Epidermal melanocyte (primary cell): ENCODE data around the gene ZNF181.
"Not testable (repeated sequence)": the region's sequence is repeated elsewhere in the genome, so short reads cannot be mapped to it uniquely, and the experiment has no call there.

Experiments
- DNase-seq: peaks from one replicate; pipeline ENCODE4 v3.0.0; 2011; ENCODE audit warnings: low spot score; ENCODE audit not compliant: insufficient read length

The ZNF181 gene

DNA sequence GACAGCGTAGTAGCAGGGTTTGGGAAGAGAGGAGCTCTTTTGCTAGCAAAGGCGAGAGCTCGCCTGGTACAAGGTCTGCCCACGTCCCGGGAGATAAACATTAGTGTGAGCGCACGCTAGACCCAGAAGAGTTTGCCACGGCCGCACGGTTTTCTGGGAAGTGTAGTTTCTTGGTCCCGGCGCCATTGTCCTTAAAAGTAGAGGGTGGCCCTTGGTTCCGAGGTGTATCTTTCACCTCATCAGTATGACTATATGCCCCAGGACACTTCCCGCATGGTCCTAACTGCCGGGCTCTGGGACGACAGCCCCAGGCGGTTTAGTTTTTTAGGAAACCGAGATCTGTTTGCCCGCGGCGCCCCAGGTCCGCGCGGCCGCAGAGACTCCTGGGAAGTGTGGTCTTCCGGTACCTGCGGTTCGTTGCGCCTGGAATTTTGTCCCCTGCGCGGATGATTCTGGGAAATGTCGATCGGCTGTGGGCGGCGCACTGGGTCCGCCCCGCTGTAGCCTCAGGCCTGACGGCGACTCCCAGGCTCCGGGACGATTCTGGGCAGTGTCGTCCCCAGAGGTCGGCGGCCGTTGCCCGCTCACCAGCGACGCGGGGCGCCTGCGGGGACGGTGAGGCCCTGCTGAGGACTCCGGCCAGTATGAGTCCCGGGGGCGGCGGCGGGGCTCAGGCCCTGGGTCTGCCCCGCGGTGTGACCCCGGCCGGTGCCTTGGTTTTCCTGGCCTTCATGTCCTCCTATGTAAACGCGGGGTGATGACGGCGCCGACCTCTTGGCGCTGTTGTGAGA, at the start of gene ZNF181:
ZNF181 (plus strand) TSS at position 498 of the 791 bp plus-strand sequence. CDS start 795 bp downstream, outside the sequence.
- DNase-seq, result peak; percentile 81

DNA sequence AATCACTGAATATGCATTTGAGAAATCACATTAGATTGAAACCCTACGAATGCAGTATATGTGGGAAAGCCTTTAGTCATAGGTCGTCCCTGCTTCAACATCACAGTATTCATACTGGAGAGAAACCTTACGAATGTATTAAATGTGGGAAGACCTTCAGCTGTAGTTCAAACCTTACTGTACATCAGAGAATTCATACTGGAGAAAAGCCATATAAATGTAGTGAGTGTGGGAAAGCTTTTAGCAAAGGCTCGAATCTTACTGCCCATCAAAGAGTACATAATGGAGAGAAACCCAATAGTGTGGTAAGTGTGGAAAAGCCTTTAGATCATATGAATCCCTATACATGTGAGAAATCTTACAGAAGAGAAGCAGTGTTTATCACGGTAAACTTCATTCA, 48.8 kb upstream of the ZNF181 start:
- DNase-seq, result not testable (repeated sequence)

DNA sequence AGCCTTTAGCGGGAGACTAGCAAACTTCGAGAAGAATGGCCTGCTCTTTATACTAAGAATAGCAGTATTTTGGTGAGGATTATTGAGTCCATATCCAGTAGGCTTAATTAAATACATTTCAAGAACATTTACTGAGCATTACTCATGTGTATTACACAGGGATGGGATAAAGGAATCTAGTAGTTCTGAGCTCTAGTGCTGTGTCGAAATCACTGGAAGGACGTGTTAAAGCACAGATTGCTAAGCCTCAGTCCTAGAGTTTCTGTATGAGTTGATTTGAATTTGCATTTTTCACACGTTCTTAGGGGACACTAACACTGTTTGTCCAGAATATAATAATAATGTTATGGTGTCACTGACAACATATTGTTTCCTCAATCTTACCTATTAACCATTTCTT, 47.6 kb upstream of the ZNF181 start:
- no peak for DNase-seq

DNA sequence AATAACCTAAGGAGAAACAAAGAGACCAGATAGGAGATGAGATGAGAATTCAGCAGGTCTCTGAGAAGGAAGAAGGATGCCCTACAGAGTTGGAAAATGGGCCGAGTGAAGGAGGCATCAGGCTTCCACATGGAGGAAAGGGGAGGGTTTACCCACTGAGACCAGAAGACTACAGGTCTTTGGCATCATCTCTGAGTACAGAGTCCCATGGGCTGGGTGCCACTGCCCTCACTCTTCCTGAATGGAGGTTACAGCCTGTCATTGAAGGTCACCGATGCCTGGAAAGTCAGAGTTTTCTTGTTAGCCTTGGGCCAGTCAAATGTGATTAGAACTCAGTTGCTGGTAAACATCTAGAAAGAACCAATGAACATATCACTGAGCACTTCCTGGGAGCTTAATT, 46.7 kb upstream of the ZNF181 start:
- DNase-seq, result no peak

DNA sequence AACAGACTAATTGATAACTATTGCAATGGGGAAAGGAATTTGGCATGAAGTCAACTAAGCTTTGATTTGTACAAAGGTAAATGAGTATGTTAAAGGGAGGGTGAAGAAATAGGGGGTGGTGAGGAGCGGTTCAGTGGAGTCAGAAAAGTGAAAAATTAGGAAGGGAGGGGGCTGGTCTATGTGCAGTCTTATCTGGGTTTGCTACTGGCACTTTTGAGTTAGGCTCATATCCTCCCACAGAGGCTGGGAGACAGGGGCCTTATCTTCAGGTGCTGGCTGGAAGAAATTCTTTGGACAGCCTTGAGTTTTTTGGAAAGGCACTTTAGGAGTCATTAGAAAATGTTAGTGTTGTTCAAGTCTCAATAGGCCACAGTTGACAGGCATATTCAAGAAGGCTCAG, 45.5 kb upstream of the ZNF181 start:
- DNase-seq, result no peak

DNA sequence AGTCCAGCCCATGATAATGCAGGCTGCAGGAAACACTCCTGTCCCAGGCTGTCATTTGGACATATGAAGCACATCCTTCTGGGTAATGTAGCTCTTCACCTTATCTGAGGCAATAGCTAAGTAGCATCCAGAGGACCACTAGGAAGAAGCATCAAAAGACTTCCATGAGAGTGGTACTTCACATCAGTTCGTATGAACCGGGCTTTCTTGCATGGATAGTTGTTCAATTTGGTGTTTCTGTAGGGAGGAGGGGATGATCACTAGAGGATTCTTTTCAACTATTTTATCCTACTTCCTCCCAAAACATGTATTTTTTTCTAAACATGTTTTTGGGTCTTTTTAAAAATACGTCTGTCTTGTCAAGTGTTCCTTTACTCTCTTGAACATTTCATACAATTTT, 43.7 kb upstream of the ZNF181 start:
- DNase-seq, result no peak

DNA sequence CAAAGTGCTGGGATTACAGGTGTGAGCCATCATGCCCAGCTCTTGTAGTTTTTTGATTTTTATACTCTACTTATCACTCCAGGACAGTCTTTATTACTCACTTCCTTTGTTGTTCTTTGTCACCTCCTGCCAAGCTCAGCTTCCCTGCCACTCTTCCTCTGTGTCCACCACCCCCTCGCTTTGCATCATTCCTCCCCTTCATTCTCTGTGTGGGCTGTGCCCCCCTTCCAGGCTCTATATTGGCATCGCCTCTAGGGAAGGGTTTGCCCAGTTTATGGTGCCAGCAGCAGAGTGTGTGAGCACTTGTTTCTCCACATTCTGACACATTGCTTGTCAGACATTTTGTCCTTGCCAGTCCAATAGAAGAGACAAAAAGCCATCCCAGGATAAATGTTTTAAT, 41.5 kb upstream of the ZNF181 start:
- no peak for DNase-seq

DNA sequence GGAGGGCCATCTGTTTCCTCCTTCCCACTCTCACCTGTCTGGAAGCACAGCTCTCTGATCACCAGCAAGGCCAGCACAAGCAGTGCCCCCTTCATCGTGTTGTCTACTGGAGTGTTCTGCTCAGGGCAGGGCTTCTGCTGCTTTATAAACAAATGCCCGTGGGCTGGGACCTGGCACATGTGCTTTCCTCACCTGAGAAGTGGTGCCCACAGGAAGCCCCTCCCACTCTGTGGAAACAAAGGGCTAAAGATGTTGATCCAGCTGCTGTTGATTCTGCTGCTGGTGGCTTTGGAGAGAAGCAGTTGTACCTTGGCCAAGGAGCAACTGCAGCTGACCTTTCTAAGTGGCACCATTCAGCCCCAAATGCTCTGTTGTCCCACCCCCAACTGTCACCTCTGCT, 26.4 kb upstream of the ZNF181 start:
- no peak for DNase-seq

DNA sequence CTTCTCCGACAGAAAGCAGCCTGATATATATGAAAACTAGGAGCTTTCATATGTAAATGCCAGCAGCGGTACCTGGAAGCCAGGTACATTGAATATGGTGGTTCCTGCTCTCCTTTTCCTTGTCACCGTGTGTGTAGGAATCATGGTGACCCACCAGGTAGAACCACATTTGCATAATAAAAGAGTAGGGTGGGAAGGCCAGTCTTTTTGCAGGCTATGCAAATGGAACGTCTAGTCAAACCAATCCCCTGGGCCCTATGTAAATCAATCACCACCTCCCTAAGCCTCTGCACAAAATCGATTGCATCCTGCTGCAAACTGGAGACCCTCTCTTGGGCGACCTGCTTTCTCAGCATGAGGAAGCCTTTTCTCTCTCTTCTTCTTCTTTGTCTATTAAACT, 22.2 kb upstream of the ZNF181 start:
- no peak for DNase-seq

DNA sequence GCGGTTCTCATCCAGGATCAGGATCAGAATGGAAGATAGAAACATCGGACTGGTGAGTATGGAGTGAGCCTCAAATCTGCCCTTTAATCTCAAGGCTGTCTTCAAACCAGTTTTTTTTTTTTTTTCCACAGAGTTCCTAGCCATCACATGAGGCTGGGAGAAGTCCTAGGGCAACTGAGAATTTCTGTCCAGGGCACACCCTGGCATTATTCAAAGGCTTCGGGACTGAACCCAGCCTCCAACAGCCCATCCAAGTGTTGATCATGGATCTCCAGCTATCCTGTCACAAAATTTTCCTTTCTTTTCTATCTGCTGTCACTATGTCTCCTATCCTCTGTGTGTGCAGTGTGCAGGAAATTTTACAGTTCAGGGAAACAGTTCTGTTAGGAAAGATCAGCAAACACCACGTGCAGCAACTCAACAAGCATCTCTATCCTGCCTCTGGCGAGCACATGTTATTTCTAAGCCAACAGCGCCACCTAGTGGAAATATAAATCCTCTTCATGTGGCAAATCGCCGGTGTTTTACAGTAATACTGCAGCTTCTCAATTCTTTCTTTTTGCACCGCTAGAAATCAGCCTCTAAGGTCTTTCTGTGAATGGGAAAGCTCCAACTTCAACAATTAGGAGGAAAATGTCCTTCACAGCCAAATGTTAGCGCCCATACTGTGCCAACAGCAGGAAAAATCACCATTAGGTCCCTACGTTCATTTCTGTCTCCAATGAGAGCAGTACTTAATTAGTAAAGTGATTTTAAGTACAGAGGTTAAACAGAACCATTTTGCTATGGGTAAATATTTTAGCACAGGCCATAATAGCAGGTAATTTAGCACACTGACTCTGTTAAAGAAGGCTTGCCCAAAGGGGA, 21.4 kb upstream of the ZNF181 start:
- DNase-seq, result peak; percentile 73

DNA sequence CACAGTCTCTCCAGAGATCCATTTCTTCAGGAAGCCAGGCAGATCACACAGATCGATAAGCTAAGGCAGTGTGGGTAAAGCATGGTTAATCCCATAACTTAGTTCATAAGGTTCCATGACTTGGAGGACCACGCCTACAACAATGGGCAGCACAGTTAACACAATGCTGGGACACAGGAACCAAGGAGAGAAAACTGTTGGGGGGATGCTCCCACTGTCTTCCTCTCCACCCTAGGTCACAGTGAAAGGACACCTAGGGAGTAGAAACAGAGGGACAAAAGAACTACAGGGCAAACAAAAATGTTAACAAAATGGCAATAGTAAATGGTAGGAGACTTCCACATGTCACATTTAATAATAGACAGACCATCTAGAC, 20.8 kb upstream of the ZNF181 start:
- no peak for DNase-seq

DNA sequence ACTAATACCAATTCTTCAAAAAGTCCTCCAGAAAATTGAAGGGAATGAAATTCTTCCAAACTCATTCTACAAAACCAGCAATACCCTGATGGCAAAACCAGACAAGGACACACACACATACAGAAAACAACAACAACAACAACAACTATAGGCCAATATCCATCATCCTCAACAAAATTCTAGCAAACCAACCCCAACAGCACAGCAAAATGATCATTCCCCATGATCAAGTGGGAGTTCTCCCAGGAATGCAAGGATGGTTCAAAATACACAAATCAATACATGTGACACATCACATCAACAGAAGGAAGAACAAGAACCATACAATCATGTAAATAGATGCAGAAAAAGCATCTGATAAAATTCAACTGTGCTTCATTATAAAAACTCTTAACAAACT, 18.7 kb upstream of the ZNF181 start:
- no peak for DNase-seq

DNA sequence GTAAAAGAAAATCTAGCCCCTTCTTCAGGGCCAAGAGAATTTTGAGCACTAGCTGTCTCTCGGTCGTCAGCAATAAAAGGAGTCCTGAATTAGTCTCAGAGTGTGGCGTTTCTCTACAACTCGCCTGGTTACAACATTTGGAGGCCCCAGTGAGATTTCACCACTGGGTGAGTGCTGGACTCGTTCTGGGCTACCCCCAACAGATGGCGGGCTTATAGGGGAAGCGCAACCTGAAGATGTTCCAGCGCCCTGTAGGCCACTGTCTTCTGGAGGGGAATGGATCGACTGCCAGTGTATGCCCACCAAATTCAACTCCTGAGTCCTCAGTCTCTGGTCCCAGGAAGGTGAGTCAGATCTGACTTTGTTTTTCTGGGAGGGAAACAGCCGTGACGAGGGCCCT, 11.7 kb upstream of the ZNF181 start:
- DNase-seq, result no peak

DNA sequence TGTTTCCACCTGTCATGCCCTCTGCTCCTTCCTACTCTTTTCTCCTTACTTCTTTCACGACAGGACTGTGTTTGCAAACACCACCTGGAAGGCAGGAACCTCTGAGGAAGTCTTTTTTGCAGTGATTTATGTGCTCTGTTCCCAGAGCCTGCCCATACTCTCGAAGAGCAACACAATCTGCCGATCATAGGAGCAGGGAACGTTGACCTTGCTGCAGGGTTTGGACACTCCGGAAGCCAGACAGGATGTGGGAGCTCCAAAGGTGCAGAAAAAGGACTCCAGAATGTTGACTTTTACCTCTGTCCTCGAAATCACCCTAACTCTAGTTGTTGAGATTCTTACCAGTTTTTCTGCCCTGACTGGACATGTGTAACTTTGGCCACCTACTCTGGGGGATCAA, 8.6 kb upstream of the ZNF181 start:
- DNase-seq, result no peak

DNA sequence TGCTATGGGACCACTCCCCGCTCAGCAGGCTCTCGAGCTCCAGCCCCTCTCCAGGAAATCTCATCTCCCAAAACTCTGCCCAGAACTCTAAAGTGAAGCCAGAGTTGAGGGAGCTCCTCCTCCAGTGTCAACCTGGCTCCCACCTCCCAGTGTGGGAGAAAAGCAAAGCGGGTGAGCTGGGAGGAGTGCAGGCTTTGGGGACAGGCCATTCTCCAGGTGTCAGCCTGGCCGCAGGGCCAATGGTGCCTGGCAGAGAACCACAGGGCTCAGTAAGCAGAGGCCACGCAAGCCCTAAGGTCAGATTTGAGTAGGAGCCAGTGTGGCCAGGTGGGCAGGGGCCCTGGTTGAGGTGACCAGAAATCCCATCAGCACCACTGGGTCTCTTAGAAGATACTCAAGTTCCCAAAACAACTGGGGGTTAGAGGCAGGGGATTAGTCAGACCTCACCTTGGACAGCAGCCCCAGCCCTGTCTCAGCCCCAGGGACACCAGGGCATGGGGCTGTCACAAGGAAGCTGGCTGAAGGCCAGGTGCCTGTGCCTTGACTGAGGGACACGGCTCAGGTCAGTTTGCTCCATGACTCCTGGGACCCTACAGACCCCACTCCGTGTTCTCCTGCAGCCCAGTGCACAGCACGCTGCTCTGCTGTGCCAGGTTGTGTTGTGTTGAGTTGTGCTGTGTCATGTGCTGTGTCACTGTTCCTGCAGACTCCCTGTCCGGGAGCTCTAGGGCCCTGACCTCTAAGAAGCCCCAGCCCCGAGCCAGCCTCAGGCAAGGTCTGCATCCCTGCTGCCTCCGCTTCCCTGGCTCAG, 2.8 kb upstream of the ZNF181 start:
- DNase-seq, result no peak

DNA sequence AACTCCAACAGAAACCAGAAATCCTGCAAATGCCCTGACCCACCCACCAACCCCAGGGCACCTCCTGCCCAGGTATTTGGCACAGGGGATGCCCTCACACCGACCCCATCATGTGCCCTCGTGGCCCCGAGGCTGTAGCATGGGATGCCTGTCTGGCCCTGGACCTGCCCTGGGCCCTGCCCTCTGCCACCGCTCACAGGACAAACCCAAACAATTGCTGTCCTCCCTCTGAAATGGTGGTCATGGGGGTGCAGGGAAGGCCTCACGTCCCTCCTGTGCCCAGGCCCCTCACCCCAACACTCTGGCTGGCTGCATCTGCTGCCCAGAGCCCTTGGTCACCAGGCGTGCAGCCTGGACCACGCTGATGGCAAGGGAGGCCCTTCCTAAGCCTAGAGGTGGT, 2.1 kb upstream of the ZNF181 start:
- no peak for DNase-seq

DNA sequence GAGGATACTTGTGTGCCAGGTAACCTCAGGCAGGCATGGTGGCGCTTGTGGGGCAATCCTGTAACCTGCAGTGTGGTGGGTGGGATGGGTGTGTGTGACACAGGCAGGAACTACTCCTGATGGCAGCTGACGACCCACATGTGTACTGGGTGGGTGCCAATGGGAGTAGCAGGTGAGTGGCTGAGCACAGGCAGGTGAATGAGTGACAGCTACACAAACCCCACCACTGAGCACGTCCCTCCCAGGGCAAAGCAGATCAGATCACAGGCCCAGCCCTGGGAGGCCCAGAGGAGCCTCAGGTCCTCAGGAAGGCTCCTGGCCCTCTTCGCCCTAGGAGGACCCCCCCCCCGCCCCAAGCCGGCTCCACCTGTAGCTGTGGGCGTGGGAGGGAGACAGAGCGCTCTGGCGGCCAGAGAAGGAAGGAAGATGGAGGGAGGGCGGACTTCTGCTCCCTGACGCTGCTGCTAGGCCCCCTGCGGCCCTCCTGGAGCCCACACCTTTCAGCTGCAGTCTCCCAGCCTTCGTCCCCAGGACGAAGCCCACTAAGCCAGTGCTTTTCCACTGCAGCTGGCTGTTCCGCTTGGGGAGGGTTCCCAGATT, 1.3 kb upstream of the ZNF181 start:
- no peak for DNase-seq

DNA sequence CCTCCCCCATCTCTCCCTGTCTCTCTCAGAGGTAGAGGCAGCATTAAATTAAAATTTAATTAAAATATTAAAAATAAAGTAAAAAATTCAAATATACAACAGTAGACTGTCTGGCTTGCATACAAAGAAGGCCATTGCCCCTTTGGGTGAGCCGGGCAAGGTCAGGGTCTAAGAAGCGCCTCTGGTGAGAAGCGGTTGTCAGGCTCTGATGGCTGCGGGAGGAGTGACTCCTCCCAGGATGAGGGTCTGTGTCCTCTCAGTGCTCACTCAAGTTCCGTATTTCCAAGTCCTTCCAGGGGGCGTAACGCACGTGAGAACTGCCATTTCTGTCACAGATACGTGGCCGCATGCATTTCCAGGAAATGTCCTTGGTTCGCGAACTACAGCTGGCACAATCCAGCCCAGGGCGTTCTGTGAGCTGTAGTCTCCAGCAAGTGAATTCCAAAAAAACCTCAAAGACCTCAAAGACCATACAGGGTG, 737 bp upstream of the ZNF181 start:
- no peak for DNase-seq

DNA sequence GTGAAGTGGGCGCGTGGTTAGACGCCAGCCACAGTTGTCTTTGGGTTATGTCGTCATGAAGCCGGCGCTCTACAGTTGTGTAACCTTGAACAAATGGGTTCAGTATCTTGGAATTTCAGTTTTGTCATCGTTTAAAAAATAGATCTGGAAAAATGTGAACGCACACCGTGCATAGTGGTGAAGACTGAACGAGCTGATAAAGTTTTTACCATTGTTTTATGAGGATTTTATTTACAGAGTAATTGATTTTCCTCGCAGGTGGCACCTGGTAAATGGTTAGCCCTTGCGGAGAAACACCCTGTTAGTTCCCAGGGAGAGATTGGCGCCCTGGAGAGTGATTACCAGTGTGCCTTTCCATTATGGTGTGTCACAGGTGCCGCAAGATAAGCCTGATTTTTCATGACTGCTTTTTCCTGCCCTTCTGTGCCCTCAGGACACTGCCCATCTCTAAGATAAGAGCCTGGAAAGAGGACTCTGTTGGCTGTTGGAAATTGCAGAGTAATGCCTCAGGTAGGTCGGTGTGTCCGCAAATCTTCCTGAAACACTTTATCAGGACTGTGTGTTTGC, 577 bp downstream of the ZNF181 start:
- DNase-seq, result no peak

DNA sequence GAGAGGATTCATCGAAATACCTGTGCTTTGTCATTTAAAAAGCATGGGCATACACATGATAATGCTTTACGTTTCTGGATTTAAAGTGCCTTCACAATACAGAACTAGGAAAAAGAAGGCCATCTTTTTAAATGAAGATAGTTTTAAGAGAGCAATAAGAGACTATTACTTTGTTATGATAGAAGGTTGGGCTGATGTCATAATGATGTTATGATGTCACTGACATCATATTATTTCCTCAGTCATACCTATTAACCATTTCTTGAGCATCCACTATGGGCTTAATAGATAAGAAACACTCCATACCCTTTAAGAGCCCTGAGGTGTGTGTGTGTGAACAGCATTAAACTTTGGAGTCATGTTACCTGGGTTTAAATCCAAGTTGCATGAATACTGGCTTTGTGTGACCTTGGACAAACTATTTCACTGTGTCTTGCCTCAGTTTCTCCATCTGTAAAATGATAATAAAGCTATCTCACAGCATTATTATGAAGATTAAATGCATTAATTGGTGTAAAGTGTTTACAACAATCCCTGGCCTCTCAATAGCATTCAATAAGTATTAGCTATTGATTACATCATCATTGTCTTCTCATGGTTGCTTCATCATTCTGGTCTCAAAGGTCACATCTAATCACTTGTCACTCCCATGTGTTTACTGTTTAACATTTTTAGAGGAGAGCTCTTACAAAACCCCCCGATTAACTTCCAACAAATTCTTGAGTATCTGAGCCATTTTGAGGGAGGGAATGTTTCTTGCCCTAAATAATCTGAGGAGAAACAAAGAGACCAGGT, 11.1 kb downstream of the ZNF181 start:
- no peak for DNase-seq
